ENCODE results near the gene FBN1.
A peak's percentile ranks its signal among the peaks of the same experiment; 100 is the strongest.

Gene FBN1

GRCh38 chr15:48481802-48482201 lies 163.7 kb downstream of the FBN1 start:
- no peak for TF ChIP-seq ZFX (IDR thresholded peaks at IDR 0.05)
- H3K27ac ChIP-seq = no peak overlapping the region

DNA sequence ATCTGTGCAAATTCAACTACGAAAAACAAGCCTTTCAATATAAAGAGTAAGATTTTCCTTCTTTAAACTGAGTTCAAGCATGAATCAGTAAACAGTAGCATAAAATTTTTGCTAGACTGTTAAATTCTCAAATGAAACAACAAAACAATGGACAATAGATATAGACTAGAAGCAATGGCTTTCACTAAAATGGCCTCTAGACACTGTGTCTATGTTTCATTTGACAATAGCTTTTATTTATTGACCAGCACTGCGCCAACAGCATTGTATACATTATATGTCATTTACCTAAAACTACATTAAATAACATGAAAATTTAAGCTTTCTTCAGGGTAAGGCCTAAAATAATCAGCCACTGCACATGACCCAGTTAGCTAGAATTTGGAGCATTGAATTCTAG lies 165.8 kb downstream of the FBN1 start:
- TF ChIP-seq, protein P1, sequence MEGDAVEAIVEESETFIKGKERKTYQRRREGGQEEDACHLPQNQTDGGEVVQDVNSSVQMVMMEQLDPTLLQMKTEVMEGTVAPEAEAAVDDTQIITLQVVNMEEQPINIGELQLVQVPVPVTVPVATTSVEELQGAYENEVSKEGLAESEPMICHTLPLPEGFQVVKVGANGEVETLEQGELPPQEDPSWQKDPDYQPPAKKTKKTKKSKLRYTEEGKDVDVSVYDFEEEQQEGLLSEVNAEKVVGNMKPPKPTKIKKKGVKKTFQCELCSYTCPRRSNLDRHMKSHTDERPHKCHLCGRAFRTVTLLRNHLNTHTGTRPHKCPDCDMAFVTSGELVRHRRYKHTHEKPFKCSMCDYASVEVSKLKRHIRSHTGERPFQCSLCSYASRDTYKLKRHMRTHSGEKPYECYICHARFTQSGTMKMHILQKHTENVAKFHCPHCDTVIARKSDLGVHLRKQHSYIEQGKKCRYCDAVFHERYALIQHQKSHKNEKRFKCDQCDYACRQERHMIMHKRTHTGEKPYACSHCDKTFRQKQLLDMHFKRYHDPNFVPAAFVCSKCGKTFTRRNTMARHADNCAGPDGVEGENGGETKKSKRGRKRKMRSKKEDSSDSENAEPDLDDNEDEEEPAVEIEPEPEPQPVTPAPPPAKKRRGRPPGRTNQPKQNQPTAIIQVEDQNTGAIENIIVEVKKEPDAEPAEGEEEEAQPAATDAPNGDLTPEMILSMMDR (conservative IDR thresholded peaks at IDR 0.05) = no peak
- no peak for TF ChIP-seq ZFX (IDR thresholded peaks at IDR 0.05)
- H3K27ac ChIP-seq = no peak overlapping the region

DNA sequence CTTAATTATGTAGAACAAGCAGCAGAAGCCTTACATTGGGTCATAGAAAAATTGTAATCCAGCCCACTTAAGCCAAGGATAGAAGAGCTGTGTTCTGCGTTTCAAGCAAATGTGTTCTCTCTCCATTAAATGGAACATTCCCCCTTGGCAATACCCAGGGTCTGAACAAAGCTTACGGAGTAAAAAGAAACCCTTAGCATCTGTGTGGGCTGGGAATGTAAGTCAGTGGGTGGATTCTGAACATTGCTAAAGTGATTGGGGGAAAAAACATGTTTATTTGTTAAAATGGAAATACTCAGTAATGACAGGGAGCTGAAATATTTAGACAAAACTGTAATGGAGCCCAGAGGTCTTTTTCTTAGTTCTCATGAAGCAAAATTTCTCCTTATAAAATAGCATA lies 166.9 kb downstream of the FBN1 start:
- TF ChIP-seq, protein P1 (conservative IDR thresholded peaks at IDR 0.05) = no peak
- no peak for TF ChIP-seq ZFX (IDR thresholded peaks at IDR 0.05)
- no peak overlapping the region for H3K27ac ChIP-seq

DNA sequence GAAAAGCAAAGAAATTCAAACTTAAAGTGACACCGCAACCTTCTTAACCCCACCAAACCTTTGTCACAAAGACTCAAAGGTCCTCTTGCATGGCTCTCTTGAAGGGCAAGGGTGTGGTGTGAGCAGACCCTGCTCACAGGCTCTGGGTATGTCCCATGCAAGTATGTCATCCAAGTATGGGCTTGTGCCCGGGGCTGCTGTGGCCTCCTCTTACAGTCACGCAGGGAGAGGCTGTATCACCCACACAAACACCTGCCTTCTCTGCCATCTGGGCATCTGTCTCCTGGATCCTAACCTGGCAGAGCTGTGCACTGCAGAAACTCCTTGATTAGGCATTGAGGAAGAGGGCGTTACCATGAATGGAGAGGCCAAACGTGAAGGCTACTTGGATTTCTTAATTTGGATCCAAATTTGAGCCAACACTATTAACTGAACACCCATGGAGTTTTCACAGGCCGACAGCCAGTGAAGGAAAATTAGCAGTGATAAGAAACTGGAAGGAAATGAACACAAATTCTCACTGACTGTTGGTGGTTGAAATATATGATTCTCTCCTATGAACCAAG lies 167.6 kb downstream of the FBN1 start:
- TF ChIP-seq, protein P1 (conservative IDR thresholded peaks at IDR 0.05) = no peak
- no peak for TF ChIP-seq ZFX (IDR thresholded peaks at IDR 0.05)
- H3K27ac ChIP-seq = peak overlapping the region; percentile 55

DNA sequence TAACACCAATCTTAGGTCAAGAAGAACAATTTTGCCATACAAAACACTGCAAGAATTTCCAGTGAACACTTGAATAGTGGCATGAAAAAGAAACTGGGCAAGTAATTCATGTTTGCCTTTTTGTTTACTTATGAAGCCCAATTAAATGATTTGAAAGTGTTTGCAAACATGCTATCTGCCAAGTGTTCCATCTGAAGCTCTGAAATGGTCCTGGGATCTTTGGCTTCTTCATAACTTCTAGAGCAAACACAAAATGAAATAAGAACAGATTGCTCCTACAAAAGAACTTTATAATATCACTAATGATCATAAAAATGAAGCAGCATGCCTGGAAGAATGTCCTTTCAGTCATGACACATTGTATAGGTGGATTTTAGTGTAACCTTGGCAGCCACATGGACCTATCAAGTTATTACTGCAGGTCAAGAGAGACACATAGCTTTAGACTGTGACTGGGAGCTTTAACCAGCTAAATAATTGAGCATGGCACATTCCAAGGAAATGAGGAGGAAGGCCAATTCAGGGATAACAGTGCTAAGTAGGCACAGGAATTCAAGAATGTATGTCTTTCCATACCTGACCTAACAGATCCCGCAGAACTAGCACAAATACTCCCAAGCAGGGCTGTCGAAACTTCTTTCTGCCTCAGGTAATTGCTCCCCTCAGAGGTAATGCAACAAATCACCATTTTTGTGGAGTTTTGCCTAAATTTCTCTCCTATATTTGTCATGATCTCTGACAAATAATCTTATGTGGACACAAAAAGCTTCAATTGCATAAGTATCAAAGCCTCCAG lies 169.7 kb downstream of the FBN1 start:
- H3K27ac ChIP-seq = peak overlapping the region; percentile 68
- TF ChIP-seq, protein P1 (conservative IDR thresholded peaks at IDR 0.05) = no peak
- no peak for TF ChIP-seq ZFX (IDR thresholded peaks at IDR 0.05)

DNA sequence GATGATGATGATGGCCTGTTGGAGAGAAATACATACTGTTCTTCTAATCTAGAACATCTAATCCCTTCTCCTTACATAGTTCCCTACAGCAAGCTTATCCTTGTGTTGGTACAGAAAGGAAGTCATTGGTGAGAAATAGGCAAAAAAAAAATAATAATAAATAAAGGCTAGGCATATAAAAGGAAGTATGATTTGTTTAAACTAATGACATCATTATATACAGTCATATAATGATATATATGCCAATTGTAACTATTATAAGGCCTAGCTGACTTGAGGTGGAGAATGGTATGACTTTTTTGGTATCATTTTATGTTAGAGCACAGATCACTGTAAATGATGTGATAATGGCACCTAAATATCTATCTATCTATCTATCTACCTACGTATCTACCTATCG lies 171.8 kb downstream of the FBN1 start:
- TF ChIP-seq, protein P1 (conservative IDR thresholded peaks at IDR 0.05) = no peak
- no peak for TF ChIP-seq ZFX (IDR thresholded peaks at IDR 0.05)
- no peak overlapping the region for H3K27ac ChIP-seq

DNA sequence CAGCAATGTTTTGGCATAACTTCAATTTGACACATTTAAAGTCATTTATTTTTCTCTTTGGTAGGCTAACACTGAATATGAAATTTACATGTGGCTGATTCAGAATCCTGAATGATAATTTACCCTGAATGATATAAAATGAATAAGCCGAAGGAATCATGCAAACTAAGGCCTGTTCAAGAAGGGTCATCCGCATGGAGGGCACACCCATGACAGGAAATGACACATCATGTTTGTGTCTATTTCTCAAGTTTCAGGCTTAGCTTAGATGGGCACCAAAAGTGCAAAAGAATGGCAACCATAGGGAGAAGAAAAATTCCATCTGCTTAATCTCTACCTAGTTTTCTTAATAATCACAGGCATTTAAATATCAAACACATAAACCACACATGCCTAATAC lies 172.8 kb downstream of the FBN1 start:
- no peak for TF ChIP-seq ZFX (IDR thresholded peaks at IDR 0.05)
- TF ChIP-seq, protein P1 (conservative IDR thresholded peaks at IDR 0.05) = no peak

DNA sequence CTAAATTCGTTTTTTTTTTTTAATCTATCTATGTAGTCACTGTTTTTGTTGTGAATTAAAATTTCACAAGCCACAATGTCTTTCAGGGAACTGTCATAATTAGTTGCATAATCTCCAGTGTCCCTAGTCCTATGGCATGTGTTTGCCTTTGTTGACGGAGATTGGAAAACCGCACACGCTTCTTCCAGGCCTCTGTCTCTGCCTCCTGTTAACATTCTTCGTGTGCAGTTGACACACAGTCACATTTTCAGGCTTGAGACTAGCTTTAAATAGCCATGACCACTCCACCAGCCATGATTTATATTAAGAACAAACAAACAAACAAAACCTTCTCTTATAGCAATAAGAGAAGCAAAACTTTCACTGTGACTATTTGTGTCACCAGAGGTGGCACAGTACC lies 174.4 kb downstream of the FBN1 start:
- TF ChIP-seq, protein P1 (conservative IDR thresholded peaks at IDR 0.05) = no peak
- TF ChIP-seq ZFX (IDR thresholded peaks at IDR 0.05) = no peak
- no peak overlapping the region for H3K27ac ChIP-seq

More for the DNA sequence above, 172.8 kb downstream of the FBN1 start:
- H3K27ac ChIP-seq = no peak overlapping the region

All from C4-2B (cell line).